Skin of body (tissue), 2 donors: ENCODE data around the gene COL1A1. TPM values are rescaled to one million over a fixed set of nuclear protein-coding genes. Genes with fewer than 3 reads are reported as not detected.
A peak's percentile ranks its signal among the peaks of the same experiment; 100 is the strongest.

Experiments used
- DNase-seq: peaks from one replicate; lab custom pipeline; 2025; lab: John Stamatoyannopoulos, UW
- total RNA-seq: library from RNA; depleted of rRNA; stranded (reverse); fragments of >200 nt; gene quantifications from one replicate; pipeline ENCODE4 v1.2.3, GENCODE V29; 2014

COL1A1 gene
- total RNA-seq, 1 donor from 2014 or later = 5,022 TPM

DNA sequence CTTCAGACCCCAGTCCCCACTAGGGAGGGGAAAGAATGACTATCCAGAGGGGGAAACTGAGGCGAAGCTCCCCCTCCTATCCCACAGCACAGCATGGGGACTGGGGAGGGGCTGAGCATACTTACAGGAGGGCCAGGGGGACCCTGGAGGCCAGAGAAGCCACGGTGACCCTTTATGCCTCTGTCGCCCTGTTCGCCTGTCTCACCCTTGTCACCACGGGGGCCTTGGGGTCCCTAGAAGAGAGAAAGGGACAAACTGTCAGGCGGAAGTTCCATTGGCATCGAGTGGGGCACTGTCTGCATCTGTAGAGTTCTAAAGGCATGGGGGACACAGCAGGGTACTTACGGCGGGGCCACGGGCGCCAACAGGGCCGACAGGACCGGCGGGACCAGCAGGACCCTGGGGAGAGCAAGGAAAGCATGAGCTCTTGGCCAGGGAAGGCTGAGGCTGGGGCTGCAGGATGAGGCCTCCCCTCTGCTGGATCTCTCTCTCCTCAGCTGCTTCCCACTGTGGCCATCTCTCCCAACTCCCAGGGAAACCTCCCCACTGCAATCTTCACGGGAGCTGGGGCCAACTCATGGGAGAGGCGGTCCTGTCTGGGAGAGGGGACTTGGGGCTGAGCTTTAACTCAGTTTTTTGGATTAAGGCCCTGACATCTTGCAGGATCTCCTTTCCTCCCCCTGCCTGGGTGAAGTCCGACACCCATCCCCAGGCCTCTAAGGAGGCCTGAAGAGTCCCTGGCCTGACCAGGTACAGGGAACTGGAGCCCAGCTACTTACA is 13.5 kb downstream of the COL1A1 start:
- peak; percentile 54 for DNase-seq

DNA sequence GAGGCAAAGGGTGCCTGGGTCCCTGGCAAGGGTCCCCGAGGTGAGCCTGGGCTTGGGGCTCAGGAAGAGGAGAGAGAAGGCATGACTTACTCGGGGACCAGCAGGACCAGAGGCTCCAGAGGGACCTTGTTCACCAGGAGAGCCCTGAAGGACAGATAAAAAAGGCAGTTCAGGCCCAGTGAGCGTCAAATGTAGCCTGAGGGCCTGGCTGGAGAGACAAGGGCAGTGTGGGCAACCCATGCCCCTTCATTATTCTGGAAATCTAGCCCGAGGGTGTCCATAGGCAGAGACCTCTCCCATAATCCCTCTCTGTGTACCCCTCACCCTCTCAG is 14.1 kb downstream of the COL1A1 start:
- DNase-seq = peak; percentile 65

DNA sequence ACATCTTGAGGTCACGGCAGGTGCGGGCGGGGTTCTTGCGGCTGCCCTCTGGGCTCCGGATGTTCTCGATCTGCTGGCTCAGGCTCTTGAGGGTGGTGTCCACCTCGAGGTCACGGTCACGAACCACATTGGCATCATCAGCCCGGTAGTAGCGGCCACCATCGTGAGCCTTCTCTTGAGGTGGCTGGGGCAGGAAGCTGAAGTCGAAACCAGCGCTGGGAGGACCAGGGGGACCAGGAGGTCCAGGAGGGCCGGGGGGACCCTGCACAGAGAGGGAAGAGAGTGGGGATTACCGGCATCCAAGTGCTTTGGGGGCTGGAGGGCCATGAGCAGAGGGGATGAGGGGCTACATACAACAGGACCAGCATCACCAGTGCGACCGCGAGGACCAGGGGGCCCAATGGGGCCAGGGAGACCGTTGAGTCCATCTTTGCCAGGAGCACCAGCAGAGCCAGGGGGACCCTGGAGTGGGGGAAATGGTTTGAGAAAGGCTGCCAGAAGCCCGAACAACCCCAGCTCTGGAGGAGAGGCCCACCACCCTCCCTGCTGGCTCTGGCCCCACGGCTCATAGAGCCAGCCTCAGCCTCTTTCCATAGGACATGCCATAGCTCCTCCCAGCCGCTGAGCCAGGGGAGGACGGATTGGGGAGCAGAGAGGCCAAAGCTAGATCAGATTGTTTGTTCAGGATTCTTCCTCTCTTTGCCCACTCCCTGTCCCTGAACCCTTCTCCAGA is 14.6 kb downstream of the COL1A1 start:
- DNase-seq = peak; percentile 67

DNA sequence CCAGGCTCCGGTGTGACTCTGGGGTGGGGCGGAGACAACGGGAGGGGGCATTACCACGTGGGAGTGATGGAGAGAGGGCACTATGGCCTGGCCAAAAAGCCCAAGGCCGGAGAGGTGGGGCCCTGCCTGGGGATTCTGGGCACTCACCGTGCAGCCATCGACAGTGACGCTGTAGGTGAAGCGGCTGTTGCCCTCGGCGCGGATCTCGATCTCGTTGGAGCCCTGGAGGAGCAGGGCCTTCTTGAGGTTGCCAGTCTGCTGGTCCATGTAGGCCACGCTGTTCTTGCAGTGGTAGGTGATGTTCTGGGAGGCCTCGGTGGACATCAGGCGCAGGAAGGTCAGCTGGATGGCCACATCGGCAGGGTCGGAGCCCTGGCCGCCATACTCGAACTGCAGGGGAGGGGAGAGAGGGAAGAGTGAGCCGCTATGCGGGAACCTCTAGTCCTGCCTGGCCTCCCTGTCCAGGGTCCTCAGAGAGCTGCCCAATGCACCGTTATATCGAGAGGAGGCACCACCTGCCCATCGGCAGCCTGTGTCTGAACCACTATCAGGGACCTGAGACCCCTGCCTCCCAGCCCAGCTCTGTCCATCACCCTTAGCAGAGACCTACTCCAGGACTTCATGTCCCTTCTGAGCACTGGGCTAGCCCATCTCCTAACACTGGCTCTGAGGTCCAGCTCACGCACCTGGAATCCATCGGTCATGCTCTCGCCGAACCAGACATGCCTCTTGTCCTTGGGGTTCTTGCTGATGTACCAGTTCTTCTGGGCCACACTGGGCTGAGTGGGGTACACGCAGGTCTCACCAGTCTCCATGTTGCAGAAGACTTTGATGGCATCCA is 15.6 kb downstream of the COL1A1 start:
- DNase-seq = no peak

DNA sequence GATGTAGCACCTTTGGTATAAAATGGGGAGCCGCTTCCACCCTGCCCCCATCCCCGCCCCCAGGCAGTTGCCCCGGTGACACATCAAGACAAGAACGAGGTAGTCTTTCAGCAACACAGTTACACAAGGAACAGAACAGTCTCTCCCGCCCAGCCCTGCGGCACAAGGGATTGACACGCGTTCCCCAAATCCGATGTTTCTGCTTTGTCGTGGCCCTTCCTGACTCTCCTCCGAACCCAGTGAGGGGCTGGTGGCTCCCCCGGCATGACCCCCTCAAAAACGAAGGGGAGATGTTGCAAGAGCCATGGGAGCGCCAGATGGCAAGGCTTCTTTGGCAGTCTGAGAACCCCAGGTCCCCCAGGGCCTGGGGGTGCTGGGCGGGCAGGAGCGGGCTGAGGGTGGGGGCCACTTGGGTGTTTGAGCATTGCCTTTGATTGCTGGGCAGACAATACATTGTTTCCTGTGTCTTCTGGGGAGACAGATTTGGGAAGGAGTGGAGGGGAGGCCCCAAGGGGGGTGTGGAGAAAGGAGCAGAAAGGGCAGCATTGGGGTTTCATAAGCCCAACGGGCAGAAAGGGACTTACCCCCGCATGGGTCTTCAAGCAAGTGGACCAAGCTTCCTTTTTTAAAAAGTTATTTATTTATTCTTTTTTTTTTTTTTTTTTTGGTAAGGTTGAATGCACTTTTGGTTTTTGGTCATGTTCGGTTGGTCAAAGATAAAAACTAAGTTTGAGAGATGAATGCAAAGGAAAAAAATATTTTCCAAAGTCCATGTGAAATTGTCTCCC is 16.6 kb downstream of the COL1A1 start:
- DNase-seq = peak; percentile 21

DNA sequence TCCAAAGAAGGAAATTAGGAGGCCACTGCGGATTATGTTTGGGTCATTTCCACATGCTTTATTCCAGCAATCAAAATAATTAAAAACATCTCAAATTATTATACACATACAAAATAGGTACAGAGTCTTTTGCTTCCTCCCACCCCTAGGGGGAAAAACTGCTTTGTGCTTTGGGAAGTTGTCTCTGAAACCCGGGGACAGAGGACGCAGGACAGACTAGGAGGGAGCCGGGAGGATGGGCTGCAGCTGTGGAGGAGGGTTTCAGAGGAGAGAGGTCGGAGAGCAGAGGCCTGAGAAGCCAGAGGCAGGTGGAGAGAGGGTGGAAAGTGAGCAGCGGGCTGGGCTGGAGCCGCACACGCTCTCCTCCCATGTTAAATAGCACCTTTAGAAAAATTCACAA is 17.4 kb downstream of the COL1A1 start:
- no peak for DNase-seq

DNA sequence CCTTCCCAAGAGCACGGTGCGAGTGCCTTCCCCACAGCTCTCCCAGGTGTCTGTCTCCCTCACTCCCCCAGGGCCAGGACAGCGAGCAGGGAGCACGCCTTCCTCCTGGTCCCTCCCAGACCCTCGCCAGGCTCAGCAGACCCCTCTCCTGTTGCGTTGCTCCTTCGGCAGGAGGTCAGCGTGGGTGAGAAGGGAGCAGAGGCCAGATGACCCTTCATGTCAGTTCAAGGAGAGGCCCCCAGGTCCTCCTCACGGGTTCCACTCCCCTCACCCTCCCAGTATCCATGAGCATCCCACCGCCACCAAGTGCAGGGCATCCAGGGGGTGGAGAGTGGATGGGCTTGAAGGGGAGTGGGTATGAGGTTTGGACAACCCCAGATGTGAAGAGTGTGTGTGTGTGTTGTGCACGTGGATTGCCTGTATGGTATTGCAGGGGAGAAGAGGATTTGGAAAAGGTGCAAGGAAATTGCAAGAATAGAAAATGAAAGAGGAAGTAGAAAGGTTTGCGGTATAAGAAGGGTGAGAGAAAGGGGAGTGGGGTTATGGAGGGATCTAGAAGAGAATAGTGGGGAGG is 17.9 kb downstream of the COL1A1 start:
- peak; percentile 44 for DNase-seq

DNA sequence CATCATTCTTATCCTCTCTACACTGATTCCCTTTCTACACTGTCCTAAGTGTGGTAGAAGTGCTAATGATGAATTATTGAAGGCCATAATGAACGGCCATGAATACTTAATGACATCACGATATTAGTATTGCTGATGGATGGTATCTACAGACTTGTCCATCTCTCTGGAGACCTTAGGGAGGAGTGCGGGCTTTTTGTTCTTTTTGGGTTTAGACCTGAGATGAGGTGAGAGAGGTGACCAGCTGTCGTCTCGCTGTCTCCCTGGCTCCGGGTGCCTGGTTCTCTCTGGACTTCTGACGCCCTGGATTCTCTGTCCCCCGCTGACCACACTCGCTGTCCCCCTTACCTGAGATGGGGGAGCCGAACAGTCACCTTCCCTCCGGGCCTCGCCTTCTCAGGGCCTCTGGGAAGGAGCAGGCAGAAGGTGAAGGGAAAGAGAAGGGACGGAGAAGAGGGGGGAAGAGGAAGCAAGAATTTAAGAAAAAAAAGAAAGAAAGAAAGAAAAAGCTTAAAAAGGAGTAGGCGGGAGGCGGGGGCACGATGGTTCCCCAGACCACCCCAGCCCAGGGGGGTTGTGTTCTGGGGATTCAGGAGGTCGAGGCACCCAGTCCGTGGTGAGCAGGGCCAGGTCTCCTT is 18.5 kb downstream of the COL1A1 start:
- DNase-seq = no peak

DNA sequence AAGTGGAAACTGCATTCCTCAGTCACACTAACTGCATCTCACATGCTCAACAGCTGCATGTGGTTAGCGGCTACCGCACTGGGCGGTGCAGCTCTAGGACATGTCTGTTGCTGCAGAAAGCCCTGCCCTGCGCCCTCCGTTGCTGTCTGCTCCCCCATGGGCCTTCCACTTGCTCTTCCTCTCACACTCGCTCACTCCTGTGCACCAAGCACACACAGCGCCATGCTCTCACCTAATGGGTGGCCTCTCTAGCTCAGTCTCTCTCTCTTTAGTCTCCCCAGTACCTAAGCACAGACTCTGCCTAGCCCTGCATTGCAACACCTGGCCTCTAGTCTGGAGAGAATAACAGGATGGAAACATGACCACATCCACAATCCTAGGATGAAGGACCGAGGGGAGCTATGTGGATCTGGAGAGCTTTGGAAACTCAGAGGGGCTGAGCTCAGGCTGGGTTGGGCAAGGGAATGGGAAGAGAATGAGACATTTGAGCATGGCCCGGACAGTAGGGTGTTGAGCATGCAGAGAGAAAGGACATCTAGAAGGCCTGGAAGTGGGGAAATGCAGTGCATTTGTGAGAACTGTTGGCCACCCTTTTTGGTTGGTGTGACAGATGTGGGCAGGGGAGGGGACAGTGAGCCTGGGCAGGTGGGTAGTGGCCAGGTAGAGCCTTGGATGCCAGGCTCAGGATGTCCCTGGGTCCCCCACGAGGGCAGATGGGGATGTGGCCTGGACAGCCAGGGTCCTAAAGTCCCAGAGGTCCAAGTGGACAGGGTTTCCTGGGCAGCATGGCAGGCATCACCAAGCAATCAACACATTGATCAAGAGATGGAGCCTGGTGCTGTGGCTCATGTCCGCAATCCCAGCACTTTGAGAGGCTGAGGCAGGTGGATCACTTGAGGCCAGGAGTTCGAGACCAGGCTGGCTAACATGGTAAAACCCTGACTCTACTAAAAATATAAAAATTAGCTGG is 19.6 kb downstream of the COL1A1 start:
- peak; percentile 75 for DNase-seq

DNA sequence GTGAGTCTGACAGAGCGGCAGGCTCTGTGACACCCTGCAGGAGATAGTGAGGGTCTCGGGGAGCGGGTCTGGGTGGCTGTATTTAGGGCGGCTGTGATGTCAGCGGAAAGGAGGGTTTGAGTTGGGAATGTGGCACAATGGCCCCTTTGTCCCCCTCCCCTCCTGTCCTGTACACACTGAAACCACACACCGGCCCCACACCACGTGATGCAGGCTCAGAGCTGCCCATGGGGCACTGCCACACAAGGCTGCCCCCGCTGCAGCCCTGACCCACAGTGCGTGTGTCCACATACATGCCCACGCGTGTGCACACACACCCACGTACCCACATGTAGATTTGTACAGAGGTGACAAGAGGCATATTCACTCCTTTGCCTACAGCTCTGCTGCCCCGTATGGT is 20.3 kb downstream of the COL1A1 start:
- DNase-seq = no peak

- DNase-seq = no peak
Observed at GRCh38 chr17:50180620-50181019, 20.8 kb downstream of the COL1A1 start.

DNA sequence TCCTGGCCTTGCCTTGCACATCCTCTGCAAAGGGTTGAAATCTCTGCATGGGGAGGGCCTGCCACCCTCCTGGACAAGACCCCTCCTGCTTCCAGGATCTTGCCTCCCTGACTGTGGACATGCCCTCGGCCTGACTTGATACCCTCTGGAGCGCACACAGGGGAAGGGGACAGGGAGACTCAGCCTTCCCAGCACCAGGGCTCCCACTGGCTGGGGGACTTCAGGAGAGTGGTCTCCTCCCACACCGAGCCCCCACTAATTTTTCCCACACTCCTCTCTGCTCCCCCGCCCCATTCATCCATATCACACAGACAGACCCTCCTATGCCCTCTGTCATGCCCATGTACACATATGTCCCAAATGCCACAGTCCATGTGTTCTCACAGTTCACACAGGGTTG is 21.3 kb downstream of the COL1A1 start:
- DNase-seq = no peak

DNA sequence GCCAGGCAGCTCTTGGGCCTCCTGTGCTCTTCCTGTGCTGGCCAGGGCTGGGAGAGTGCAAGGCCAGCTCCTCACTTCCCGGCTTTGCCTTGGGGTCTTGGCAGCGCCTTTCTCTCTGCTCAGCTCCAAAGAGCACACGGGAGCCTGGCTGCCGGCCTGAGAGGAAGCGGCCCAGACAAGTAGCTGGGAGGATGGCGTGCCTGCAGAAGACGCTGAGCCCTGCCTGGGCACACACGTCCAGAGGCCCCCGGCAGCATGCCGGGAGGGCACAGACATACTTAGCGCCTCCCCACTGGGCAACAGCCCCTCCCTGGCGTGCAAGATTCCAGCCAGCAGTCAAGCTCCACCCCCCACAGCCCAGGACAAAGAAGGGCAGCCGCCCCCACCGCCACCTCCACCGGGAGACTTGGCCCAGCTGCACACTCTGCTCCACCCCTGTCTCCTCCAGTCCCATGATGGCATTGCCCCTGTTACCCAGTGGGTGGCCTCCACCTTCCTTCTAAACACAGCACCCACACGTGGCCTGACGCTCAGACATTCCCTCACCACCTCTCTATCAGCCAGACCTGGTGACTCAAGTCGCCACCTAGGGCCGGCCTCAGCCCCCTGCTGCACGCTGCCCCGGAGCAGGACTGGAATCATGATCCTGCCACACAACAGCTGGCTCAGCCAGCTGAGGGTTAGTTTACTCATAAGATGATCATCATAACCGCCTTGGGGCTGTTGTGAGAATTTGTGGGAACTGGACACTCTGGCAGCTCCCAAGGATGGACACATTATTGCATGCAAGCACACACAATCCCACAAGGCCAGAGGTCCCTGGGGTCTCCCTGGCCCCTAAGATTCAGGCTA is 23.2 kb downstream of the COL1A1 start:
- DNase-seq = peak; percentile 29

GRCh38 chr17:50177476-50177875 is 24.0 kb downstream of the COL1A1 start:
- no peak for DNase-seq

- DNase-seq = no peak
Observed at GRCh38 chr17:50176559-50177357, 24.7 kb downstream of the COL1A1 start.

DNA sequence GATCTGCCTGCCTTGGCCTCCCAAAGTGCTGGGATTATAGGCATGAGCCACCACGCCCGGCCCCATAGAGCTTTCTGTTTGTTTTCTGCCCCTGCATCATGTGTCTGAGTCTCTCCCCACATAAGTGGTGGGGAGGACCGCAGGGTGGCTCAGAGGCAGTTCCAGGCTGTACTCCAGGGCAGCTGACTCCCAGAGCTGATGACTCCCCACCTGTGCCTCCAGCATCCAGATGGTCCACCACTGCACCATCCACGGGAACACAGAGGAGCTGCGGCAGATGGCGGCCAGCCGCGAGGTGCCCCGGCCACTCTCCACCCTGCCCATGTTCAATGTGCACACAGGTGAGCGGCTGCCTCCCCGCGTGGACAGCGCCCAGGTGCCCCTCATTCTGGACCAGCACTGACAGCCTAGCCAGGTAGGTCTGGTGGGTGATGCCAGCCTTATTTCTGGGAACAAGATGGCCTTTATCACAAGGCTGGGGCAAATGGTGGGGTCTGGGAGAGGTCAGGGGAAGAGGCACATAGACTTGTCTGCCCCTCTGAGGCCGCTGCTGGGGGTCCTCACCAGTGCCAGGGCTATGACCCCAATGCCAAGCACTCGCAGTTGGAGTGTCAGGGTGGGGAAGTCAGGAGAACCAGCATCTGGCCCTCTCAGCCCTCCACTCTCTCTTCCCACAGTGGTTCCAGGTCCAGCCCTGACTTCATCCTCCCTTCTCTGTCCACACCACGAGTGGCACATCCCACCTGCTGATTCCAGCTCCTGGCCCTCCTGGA is 26.2 kb downstream of the COL1A1 start:
- no peak for DNase-seq

DNA sequence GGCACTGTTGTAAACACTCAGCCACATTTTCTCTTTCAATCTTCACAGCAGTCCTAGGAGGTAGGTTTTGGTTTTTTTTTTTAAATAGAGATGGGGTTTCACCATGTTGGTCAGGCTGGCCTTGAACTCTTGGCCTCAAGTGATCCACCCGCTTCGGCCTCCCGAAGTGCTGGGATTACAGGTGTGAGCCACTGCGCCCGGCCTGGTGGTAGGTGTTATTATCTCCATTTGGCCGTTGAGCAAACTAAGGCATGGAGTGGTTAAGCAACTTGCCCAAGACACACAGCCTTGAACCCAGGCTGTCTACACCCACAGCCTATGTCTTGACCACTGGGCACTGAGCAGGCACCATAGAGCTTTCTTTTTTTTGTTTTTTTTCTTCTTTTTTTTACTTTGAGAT is 27.0 kb downstream of the COL1A1 start:
- no peak for DNase-seq
